Neuronal stem cell (in vitro differentiated cells): ENCODE measurements around the gene UBAP1.
"Not testable (repeated sequence)": the region's sequence is repeated elsewhere in the genome, so short reads cannot be mapped to it uniquely, and the experiment has no call there.

ENCODE experiments used
- DNase-seq: peaks from one replicate; pipeline ENCODE4 v3.0.0-alpha.2; 2013; ENCODE audit warnings: low spot score
- H2AFZ ChIP-seq: one replicate; pipeline ENCODE4 v1.6.1; 2013; ENCODE audit warnings: mild to moderate bottlenecking, low read length, inconsistent platforms
- H2AK5ac ChIP-seq: 2 replicates; pipeline ENCODE4 v1.6.1; 2013; ENCODE audit warnings: low read depth, mild to moderate bottlenecking, inconsistent platforms, low read length, moderate library complexity, mixed read lengths
- H2BK120ac ChIP-seq: 2 replicates; pipeline ENCODE4 v1.6.1; 2013; ENCODE audit warnings: low read depth, mild to moderate bottlenecking, inconsistent platforms, low read length, moderate library complexity, mixed read lengths
- H2BK12ac ChIP-seq: one replicate; pipeline ENCODE4 v1.6.1; 2013; ENCODE audit warnings: low read length, inconsistent platforms
- H2BK15ac ChIP-seq: 2 replicates; pipeline ENCODE4 v1.6.1; 2013; ENCODE audit warnings: mild to moderate bottlenecking, low read length, inconsistent platforms, mixed read lengths
- H2BK5ac ChIP-seq: one replicate; pipeline ENCODE4 v1.6.1; 2013; ENCODE audit warnings: inconsistent platforms, mild to moderate bottlenecking, low read length, moderate library complexity
- H3K14ac ChIP-seq: one replicate; pipeline ENCODE4 v1.6.1; 2013; ENCODE audit warnings: low read length, inconsistent platforms
- H3K18ac ChIP-seq: 2 replicates; pipeline ENCODE4 v1.6.1; 2013; ENCODE audit warnings: low read length, inconsistent platforms
- H3K23ac ChIP-seq: 2 replicates; pipeline ENCODE4 v1.6.1; 2013; ENCODE audit warnings: low read depth, mild to moderate bottlenecking, mixed read lengths, low read length, inconsistent platforms; ENCODE audit not compliant: poor library complexity
- H3K27ac ChIP-seq: replicated peaks from 3 replicates; pipeline ENCODE4 v1.5.1; 2013; ENCODE audit warnings: low read length, inconsistent platforms
- H3K27me3 ChIP-seq, 3 experiments: 2 replicates each; pipeline ENCODE4 v1.6.1; 2013; ENCODE audit warnings: low read length in 3 of 3, mild to moderate bottlenecking in 2 of 3, inconsistent platforms in 1 of 3, low read depth in 1 of 3, mixed read lengths in 1 of 3, moderate library complexity in 1 of 3; ENCODE audit not compliant: control insufficient read depth in 3 of 3, insufficient read depth in 3 of 3
- H3K36me3 ChIP-seq, 2 donors: replicated peaks in 1 of 2; 2 replicates each; pipeline ENCODE4 v1.6.1; 2013; ENCODE audit warnings: low read length in 2 of 2; ENCODE audit not compliant: control insufficient read depth in 2 of 2, insufficient read depth in 2 of 2
- H3K4ac ChIP-seq: 2 replicates; pipeline ENCODE4 v1.6.1; 2013; ENCODE audit warnings: inconsistent platforms, mild to moderate bottlenecking, low read length, moderate library complexity
- H3K4me1 ChIP-seq, 2 donors: 1 replicate in 1 of 2; 2 replicates in 1 of 2; pipeline ENCODE4 v1.6.1; 2013; ENCODE audit warnings: low read length in 2 of 2, low read depth in 1 of 2; ENCODE audit not compliant: control insufficient read depth in 2 of 2, insufficient read depth in 1 of 2
- H3K4me2 ChIP-seq: one replicate; pipeline ENCODE4 v1.6.1; 2013; ENCODE audit warnings: mild to moderate bottlenecking, low read length, inconsistent platforms; ENCODE audit not compliant: insufficient read depth, poor library complexity, severe bottlenecking
- H3K4me3 ChIP-seq, 2 donors: 2 replicates each; pipeline ENCODE4 v1.5.1; 2013; ENCODE audit warnings: low read length in 2 of 2, mild to moderate bottlenecking in 2 of 2, inconsistent platforms in 1 of 2, moderate library complexity in 1 of 2
- H3K79me1 ChIP-seq: one replicate; pipeline ENCODE4 v1.6.1; 2013; ENCODE audit warnings: low read depth, mild to moderate bottlenecking, inconsistent platforms, low read length, moderate library complexity
- H3K9ac ChIP-seq: one replicate; pipeline ENCODE4 v1.6.1; 2013; ENCODE audit warnings: mild to moderate bottlenecking, low read depth, low read length, inconsistent platforms; ENCODE audit not compliant: poor library complexity
- H3K9me3 ChIP-seq, 2 donors: replicated peaks in 1 of 2; 2 replicates each; pipeline versions ENCODE3 to v1.6.1; 2013; ENCODE audit warnings: low read length in 2 of 2, mild to moderate bottlenecking in 2 of 2, inconsistent platforms in 1 of 2, low read depth in 1 of 2, mixed read lengths in 1 of 2, moderate library complexity in 1 of 2; ENCODE audit not compliant: control insufficient read depth in 2 of 2, insufficient read depth in 1 of 2
- H4K8ac ChIP-seq: one replicate; pipeline ENCODE4 v1.6.1; 2013; ENCODE audit warnings: low read depth, mild to moderate bottlenecking, inconsistent platforms, low read length, moderate library complexity
- H4K91ac ChIP-seq: one replicate; pipeline ENCODE4 v1.6.1; 2013; ENCODE audit warnings: low read length, low read depth, mild to moderate bottlenecking, inconsistent platforms; ENCODE audit not compliant: poor library complexity
- WGBS, 2 donors: extraction: QIAGEN DNeasy Blood & Tissue Kit; methylation state at CpG; one replicate each; pipeline ENCODE4 v1.1.7; 2013; ENCODE audit warnings: missing lambda C conversion rate in 2 of 2, mixed read lengths in 1 of 2; ENCODE audit not compliant: insufficient read length in 2 of 2, insufficient replicate concordance in 1 of 2; ENCODE audit errors: extremely low coverage in 2 of 2; 5-methylcytosine and 5-hydroxymethylcytosine counted together

UBAP1 gene

DNA sequence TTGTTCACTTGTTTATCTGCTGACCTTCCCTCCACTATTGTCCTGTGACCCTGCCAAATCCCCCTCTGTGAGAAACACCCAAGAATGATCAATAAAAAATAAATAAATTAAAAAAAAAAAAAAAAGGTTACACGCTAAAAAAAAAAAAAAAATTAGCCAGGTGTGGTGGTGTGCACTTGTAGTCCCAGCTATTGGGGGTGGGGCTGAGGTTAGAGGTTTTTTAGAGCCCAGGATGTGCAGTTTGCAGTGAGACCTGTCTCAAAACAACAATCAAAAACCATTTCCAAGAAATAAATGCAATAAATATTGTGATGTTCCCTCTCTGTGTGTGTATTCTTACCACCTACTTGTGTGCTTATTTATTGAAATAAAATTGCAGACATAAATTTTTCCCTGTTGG lies 40.2 kb upstream of the UBAP1 start:
- H2BK15ac ChIP-seq, H3K36me3 ChIP-seq, H2BK120ac ChIP-seq, H3K23ac ChIP-seq, H2BK12ac ChIP-seq, H3K9me3 ChIP-seq, H3K9ac ChIP-seq, H3K14ac ChIP-seq, H3K4me2 ChIP-seq, H4K8ac ChIP-seq, H2AK5ac ChIP-seq, H3K4ac ChIP-seq, H2AFZ ChIP-seq, DNase-seq, H3K79me1 ChIP-seq, H3K27ac ChIP-seq, H3K18ac ChIP-seq, H4K91ac ChIP-seq, H3K4me3 ChIP-seq, H3K4me1 ChIP-seq, H3K27me3 ChIP-seq, H2BK5ac ChIP-seq: not testable (repeated sequence)
- WGBS, 2 donors, result no CpG with 5 or more reads among the region's 1 CpG

DNA sequence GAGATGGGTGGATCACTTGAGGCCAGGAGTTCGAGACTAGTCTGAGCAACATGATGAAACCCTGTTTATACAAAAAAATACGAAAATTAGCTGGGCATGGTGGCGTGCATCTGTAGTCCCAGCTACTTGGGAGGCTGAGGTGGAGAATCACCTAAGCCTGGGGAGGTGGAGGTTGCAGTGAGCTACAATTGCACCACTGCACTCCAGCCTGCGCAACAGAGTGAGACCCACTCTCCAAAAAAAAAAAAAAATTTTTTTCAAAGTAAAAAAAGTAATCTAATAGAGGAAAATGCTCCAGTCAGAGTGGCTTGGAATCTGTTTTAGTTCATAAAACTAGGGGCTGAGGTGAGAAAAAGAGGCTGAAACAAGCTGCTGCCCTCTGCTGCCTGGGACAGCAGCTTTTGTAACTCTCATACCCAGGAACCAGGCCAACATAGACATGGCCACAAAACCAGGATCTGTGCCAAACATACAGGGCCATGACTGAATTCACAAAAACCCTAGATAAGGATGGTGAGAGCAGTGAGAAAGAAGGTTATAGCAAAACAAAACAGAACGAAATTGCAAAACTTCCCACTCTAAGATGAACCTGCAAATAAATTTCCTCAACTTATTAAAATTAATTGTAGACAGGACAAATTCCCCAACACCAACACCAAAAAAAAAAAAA lies 39.2 kb upstream of the UBAP1 start:
- no peaks in the 10 kb centered on the region for H3K9me3 ChIP-seq
- no peak overlapping the region for H2BK120ac ChIP-seq
- H2BK12ac ChIP-seq, result no peak overlapping the region
- H3K36me3 ChIP-seq, result no peaks in the 10 kb centered on the region
- H3K4ac ChIP-seq, result no peak overlapping the region
- no peak overlapping the region for H3K18ac ChIP-seq
- no peaks in the 10 kb centered on the region for H3K4me1 ChIP-seq
- no peak overlapping the region for H2BK5ac ChIP-seq
- no peak overlapping the region for H2AFZ ChIP-seq
- H4K91ac ChIP-seq, result no peak overlapping the region
- no peak overlapping the region for H3K9ac ChIP-seq
- no peak for DNase-seq
- H2AK5ac ChIP-seq, result no peak overlapping the region
- no peak overlapping the region for H2BK15ac ChIP-seq
- no peak overlapping the region for H3K14ac ChIP-seq
- no peaks in the 10 kb centered on the region for H3K79me1 ChIP-seq
- H3K27ac ChIP-seq, result no peak overlapping the region
- H3K4me3 ChIP-seq, result no peak overlapping the region
- H3K4me2 ChIP-seq, result no peak overlapping the region
- H3K23ac ChIP-seq, result no peak overlapping the region
- no peaks in the 10 kb centered on the region for H3K27me3 ChIP-seq
- WGBS, 2 donors, result no CpG with 5 or more reads among the region's 5 CpGs
- no peak overlapping the region for H4K8ac ChIP-seq

DNA sequence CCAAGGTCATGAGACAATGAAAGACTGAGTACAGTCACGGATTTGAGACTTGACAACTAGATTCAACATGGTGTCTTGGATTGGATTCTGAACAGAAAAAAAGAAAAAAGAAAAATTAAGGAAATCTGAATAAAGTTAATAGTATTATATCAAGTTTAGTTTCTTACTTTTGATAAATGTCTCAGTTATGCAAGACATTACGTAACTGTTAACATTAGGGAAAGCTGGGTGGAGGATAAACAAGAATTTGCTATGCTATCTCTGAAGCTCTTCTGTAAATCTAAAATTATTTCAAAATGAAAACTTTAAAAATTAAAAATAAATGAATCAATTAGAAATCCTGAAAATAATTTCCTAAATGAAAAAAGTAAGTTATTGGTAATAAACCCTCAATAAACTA lies 38.0 kb upstream of the UBAP1 start:
- no CpG with 5 or more reads among the region's 2 CpGs for WGBS, 2 donors
- DNase-seq, result no peak
- Histone ChIP-seq H2BK5ac (no peak overlapping the region), H2BK12ac (no peak overlapping the region), H3K27ac (no peak overlapping the region), H3K36me3 (no peaks in the 10 kb centered on the region), H3K9ac (no peak overlapping the region), H3K27me3 (no peaks in the 10 kb centered on the region), H3K4me3 (no peak overlapping the region), H3K18ac (no peak overlapping the region), H4K91ac (no peak overlapping the region), H2BK15ac (no peak overlapping the region), H3K23ac (no peak overlapping the region), H3K14ac (no peak overlapping the region), H3K4me1 (no peaks in the 10 kb centered on the region), H3K4ac (no peak overlapping the region), H3K9me3 (no peaks in the 10 kb centered on the region), H3K4me2 (no peak overlapping the region), H2BK120ac (no peak overlapping the region), H2AK5ac (no peak overlapping the region), H3K79me1 (no peaks in the 10 kb centered on the region), H4K8ac (no peak overlapping the region), H2AFZ (no peak overlapping the region)

DNA sequence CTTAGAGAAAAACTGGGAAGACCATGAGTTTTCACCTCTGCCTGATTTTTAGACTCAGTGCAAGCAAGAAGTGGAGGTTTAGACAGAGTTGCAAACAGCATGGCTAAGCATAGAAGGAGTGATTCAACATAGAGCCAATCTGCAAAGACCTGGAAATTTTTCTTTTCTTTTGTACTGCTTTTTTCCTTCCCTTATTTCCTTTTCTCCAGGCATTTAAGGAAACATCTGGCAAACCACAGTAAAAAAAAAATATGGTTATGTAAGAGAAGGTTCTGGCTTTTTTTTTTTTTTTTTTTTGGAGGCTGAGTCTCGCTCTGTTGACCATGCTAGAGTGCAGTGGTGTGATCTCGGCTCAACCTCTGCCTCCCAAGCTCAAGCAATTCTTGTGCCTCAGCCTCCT lies 35.7 kb upstream of the UBAP1 start:
- no peak overlapping the region for H4K8ac ChIP-seq
- DNase-seq, result no peak
- H3K4me3 ChIP-seq, result no peak overlapping the region
- H3K23ac ChIP-seq, result no peak overlapping the region
- H3K36me3 ChIP-seq, result no peaks in the 10 kb centered on the region
- no peak overlapping the region for H3K14ac ChIP-seq
- H2BK12ac ChIP-seq, result no peak overlapping the region
- no peak overlapping the region for H2BK120ac ChIP-seq
- no peak overlapping the region for H3K4me2 ChIP-seq
- H2AFZ ChIP-seq, result no peak overlapping the region
- H3K79me1 ChIP-seq, result no peaks in the 10 kb centered on the region
- no peak overlapping the region for H4K91ac ChIP-seq
- no peaks in the 10 kb centered on the region for H3K9me3 ChIP-seq
- H2AK5ac ChIP-seq, result no peak overlapping the region
- H3K4me1 ChIP-seq, result no peaks in the 10 kb centered on the region
- H2BK5ac ChIP-seq, result no peak overlapping the region
- H3K27ac ChIP-seq, result no peak overlapping the region
- H3K4ac ChIP-seq, result no peak overlapping the region
- H2BK15ac ChIP-seq, result no peak overlapping the region
- H3K27me3 ChIP-seq, result no peaks in the 10 kb centered on the region
- H3K9ac ChIP-seq, result no peak overlapping the region
- no peak overlapping the region for H3K18ac ChIP-seq
- no CpG with 5 or more reads among the region's 2 CpGs for WGBS, 2 donors
